Ovary (tissue), 9 donors: ENCODE data around the gene C2orf15. TPM values are rescaled to one million over a fixed set of nuclear protein-coding genes. Genes with fewer than 3 reads are reported as not detected.
A peak's percentile ranks its signal among the peaks of the same experiment; 100 is the strongest.

Source experiments
- DNase-seq, 5 donors: peaks; one replicate each; pipeline ENCODE4 v3.0.0-alpha.2; 2019 to 2020
- H3K27ac ChIP-seq, 2 donors: fragments of 200-600 bp; one replicate each; pipeline versions ENCODE4 v1.5.1 to v1.8.0; 2019 to 2022
- H3K27me3 ChIP-seq: fragments of 200-600 bp; one replicate; pipeline ENCODE4 v1.8.0; 2022
- H3K36me3 ChIP-seq: fragments of 200-600 bp; sonication (generic); one replicate; pipeline ENCODE4 v1.5.1; 2019
- H3K4me1 ChIP-seq: one replicate; pipeline ENCODE4 v1.8.1; 2013; ENCODE audit warnings: mild to moderate bottlenecking, moderate library complexity; ENCODE audit not compliant: insufficient read depth
- H3K4me3 ChIP-seq: fragments of 200-600 bp; sonication (generic); one replicate; pipeline ENCODE4 v1.5.1; 2017
- H3K9me3 ChIP-seq, 2 donors: fragments of 200-600 bp in 1 of 2; sonication (generic) in 1 of 2; one replicate each; pipeline versions ENCODE4 v1.5.1 to v1.8.1; 2013 to 2019; ENCODE audit warnings: mild to moderate bottlenecking in 1 of 2, moderate library complexity in 1 of 2
- CTCF ChIP-seq, 3 donors: fragments of 450-650 bp in 2 of 3; fragments of 200-600 bp in 1 of 3; IDR thresholded peaks; one replicate each; pipeline versions ENCODE4 v1.5.1 to v1.8.0; 2016 to 2022; ENCODE audit warnings: antibody characterized with exemption in 3 of 3, mild to moderate bottlenecking in 1 of 3
- EP300 ChIP-seq: sonication (generic); formaldehyde crosslinking; IDR thresholded peaks from one replicate; pipeline ENCODE4 v1.6.1; 2017; ENCODE audit warnings: antibody characterized with exemption
- POLR2A ChIP-seq: fragments of 450-650 bp; IDR thresholded peaks from one replicate; pipeline ENCODE4 v1.6.1; 2017; ENCODE audit warnings: antibody characterized with exemption, mild to moderate bottlenecking, moderate library complexity
- WGBS, 3 donors: extraction: QIAGEN DNeasy Blood & Tissue Kit in 1 of 3; methylation state at CpG; one replicate each; pipeline versions ENCODE4 v1.1.5 to v1.1.7; 2013 to 2017; 5-methylcytosine and 5-hydroxymethylcytosine counted together
- intact Hi-C, 4 donors: fragments of 100-400 bp; cut with DNase I; formaldehyde crosslinking; loops; one replicate each; pipeline versions ENCODE4 v1.11.0 to v1.15.1; 2022 to 2023
- polyA plus RNA-seq, 2 donors: library from polyadenylated mRNA; stranded (reverse); fragments of 200-250 nt in 1 of 2; fragments of 350-450 nt in 1 of 2; fragmentation: Illumina TruSeq in 1 of 2; extraction: RNeasy Lipid Tissue Mini Kit (QIAGEN cat#74804) in 1 of 2; gene quantifications; one replicate each; pipeline ENCODE4 v1.2.3, GENCODE V29; 2013 to 2014
- total RNA-seq, 7 donors: library from RNA; depleted of rRNA in 2 of 7; stranded (reverse); fragments of >200 nt in 2 of 7; fragmentation: NEBNext Ultra II Directional in 3 of 7; extraction: Animal tissue kit (Norgen Biotek cat#: 25700) in 3 of 7; gene quantifications; one replicate each; pipeline versions ENCODE4 v1.1.0 to v1.2.4, GENCODE V29; 2016 to 2023
- donor health status: DM: no; HTN: no; CAD: no; lungs with moderate emphysema.
- donor health status: DM: no; HTN: no; CAD: no.
- donor health status: Bipolar disorder and iron deficiency.
- donor health status: DM: yes; HTN: yes; CAD: no.
- donor health status: DM: no; HTN: no; CAD: no.
- donor health status: DM: yes; HTN: yes; CAD: no.

C2orf15 gene
- total and polyA plus RNA-seq, 9 donors, result 0.24 to 3.0 (median 0.78) TPM

GRCh38 chr2:99152199-99152895 lies 10.8 kb downstream of the C2orf15 start:
- intact Hi-C loops, result no loop called here
- TF ChIP-seq EP300 (no peak), POLR2A (no peak), CTCF (IDR thresholded peaks at IDR 0.05) (no peak)

DNA sequence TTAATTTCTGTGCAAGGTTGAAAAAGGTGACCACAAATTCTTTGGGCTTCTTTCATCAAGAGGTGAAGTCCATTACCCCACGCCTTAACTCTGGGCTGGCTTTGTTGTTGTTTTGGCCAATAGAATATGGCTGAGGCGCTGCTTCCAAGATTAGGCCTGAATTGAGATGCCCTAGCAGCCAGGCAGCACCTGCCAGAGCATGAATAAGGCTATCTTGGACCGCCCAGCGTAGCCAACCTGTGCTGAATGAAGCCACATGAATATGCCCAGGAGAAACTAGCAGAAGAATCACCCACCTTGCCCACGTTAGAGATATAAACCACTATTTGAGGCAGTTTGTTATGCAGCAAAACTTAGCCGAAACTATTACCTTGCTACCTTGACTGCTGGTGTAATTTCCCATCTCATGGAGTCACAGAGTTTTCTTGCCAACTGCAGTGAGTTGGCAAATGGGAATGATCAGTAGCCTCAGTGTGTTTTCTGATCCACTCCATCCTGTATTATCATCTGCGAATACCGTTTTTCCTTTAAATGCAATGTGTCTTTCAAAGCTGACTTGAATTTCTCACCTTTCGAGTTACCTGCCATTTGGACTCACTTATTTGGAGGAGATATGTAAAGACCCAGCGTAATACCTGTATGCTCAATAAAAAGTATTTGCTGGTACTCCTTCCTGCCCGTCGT lies 12.6 kb downstream of the C2orf15 start:
- Histone ChIP-seq H3K27ac (peak overlapping the region; percentile 88 to 92), H3K4me3 (peak overlapping the region; percentile 86), H3K9me3 (no peaks in the 10 kb centered on the region), H3K36me3 (no peaks in the 10 kb centered on the region), H3K27me3 (no peaks in the 10 kb centered on the region), H3K4me1 (peaks cover 9% of the 10 kb centered on the region)
- WGBS, 3 donors, result 34 to 42% (median 35%) methylated on average over 12 of the region's 12 CpGs
- intact Hi-C loops, result no loop called here
- no peak for DNase-seq
- TF ChIP-seq CTCF (IDR thresholded peaks at IDR 0.05), result peak in 1 of 3 donors; percentile 4
- TF ChIP-seq POLR2A, result no peak

More at GRCh38 chr2:99152199-99152895, 10.8 kb downstream of the C2orf15 start:
- Histone ChIP-seq H3K9me3 (no peaks in the 10 kb centered on the region), H3K4me1 (peaks cover 9% of the 10 kb centered on the region), H3K27me3 (no peaks in the 10 kb centered on the region), H3K4me3 (no peak overlapping the region), H3K36me3 (no peaks in the 10 kb centered on the region), H3K27ac (no peak overlapping the region)
- 82 to 85% (median 83%) methylated on average over 7 of the region's 7 CpGs for WGBS, 3 donors
- DNase-seq, result no peak

DNA sequence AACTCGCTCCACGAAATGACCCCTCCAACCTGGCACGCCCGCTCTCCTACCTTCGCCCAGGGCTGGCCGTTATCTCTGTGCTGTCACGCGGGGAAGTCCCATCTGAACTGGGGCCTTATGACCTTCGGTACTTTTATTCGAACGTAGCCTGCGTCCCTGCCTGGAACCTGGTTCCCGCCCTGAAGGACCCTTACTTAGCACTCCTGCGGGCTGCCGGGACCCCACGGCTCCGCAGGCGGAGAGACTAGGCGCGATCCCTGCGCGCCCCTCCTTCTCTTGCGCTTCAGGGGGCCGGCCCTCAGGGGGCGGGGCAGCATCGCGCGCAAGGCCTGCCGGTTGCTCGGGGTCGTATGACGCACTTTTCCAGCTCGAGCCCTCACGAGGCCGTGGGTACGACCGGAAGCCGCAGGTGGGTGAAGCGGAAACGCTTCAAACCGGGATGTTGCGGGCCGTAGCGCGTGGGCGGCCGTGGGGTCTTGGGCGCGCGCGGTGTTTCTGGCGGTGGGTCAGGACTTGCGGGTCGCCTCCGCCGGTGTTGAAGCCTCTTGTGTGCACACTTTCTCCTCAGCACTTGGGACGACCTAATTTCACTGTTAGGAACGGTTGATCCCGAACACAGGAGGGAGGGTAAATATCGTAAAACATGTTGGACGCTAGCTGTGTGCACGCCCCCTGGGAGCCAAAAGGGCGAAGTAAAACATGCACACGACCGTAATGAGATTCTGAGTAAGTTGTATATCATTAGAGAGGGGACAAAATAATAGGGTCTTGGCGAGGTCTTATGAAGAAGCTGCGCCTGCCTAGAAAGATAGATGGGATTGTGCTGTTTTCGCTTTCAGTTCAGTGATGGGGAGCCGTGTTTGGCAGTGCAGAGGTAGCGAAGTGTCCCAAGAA lies 13.4 kb downstream of the C2orf15 start, which contains the start of the genes LIPT1 and TSGA10:
TSS of gene LIPT1 (plus strand) at position 325 of the 894 bp plus-strand sequence. CDS start 6,991 bp downstream, outside the sequence.
TSS of gene TSGA10 (minus strand) at position 300 of the 894 bp plus-strand sequence. CDS start 45,503 bp downstream, outside the sequence.
- no peaks in the 10 kb centered on the region for H3K36me3 ChIP-seq
- intact Hi-C loops, result no loop called here
- WGBS, 3 donors, result 0 to 1% (median 0%) methylated on average over 64 to 70 of the region's 70 CpGs
- peak within 1 kb of the TSS; percentile 86 for H3K4me3 ChIP-seq
- H3K9me3 ChIP-seq, result no peaks in the 10 kb centered on the region
- no peaks in the 10 kb centered on the region for H3K27me3 ChIP-seq
- TF ChIP-seq EP300, result peak; percentile 73
- no peak for TF ChIP-seq CTCF (IDR thresholded peaks at IDR 0.05)
- TF ChIP-seq POLR2A, result peak; percentile 90
- peaks cover 9% of the 10 kb centered on the region for H3K4me1 ChIP-seq
- peak; percentile 93 to 95 (median 94) for DNase-seq
- peak within 1 kb of the TSS; percentile 88 to 92 for H3K27ac ChIP-seq

- intact Hi-C loops, result no loop called here
- WGBS, 3 donors, result 81 to 97% (median 86%) methylated on average over 1 of the region's 1 CpG
- no peak overlapping the region for H3K4me3 ChIP-seq
- TF ChIP-seq CTCF (IDR thresholded peaks at IDR 0.05), result no peak
- no peak for TF ChIP-seq EP300
- H3K27me3 ChIP-seq, result no peaks in the 10 kb centered on the region
- peaks cover 9% of the 10 kb centered on the region for H3K4me1 ChIP-seq
- no peak overlapping the region for H3K27ac ChIP-seq
- H3K9me3 ChIP-seq, result no peaks in the 10 kb centered on the region
- no peak for DNase-seq
- no peaks in the 10 kb centered on the region for H3K36me3 ChIP-seq
Observed at GRCh38 chr2:99156891-99157290, 15.4 kb downstream of the C2orf15 start.
